Stimulated activated CD4-positive, alpha-beta T cell treated with anti-CD3 and anti-CD28 coated beads, Interleukin-12 subunit alpha, Interleukin-12 subunit beta, amount 100 ng/mL, for 48 hours (primary cell): ENCODE results near the gene CLTB.

Experiments
- DNase-seq, 3 donors: peaks; one replicate each; pipeline ENCODE4 v3.0.0-alpha.2; 2020; ENCODE audit warnings: low read depth in 2 of 3, low spot score in 1 of 3

Gene CLTB

GRCh38 chr5:176405656-176406435 is 10.5 kb downstream of the CLTB start:
- no peak for DNase-seq

- no peak for DNase-seq
Observed at GRCh38 chr5:176401281-176402205, 14.8 kb downstream of the CLTB start.

GRCh38 chr5:176400382-176401156 is 15.8 kb downstream of the CLTB start:
- DNase-seq, result no peak

GRCh38 chr5:176397736-176398420 is 18.5 kb downstream of the CLTB start:
- DNase-seq, result no peak

- no peak for DNase-seq
Observed at GRCh38 chr5:176396330-176396729, 20.0 kb downstream of the CLTB start.

GRCh38 chr5:176394881-176395675 is 21.3 kb downstream of the CLTB start:
- no peak for DNase-seq

GRCh38 chr5:176394096-176394495 is 22.2 kb downstream of the CLTB start:
- no peak for DNase-seq

GRCh38 chr5:176392526-176392925 is 23.8 kb downstream of the CLTB start:
- no peak for DNase-seq

GRCh38 chr5:176391999-176392398 is 24.3 kb downstream of the CLTB start:
- no peak for DNase-seq

- no peak for DNase-seq
Observed at GRCh38 chr5:176391479-176391878, 24.9 kb downstream of the CLTB start.

- no peak for DNase-seq
Observed at GRCh38 chr5:176389135-176390123, 26.9 kb downstream of the CLTB start.

GRCh38 chr5:176388444-176389134 is 27.8 kb downstream of the CLTB start, which contains the start of the genes HIGD2A and NOP16:
Gene HIGD2A, plus strand, starts transcription at chr5:176388751. Its CDS starts 69 bp downstream, at chr5:176388820.
Gene NOP16, minus strand, starts transcription at chr5:176388598. Its CDS starts 59 bp downstream, at chr5:176388539.
- DNase-seq, result peak; percentile 97 to 99 (median 98)

GRCh38 chr5:176388003-176388443 is 28.3 kb downstream of the CLTB start:
- no peak for DNase-seq

GRCh38 chr5:176387384-176387925 is 28.9 kb downstream of the CLTB start:
- no peak for DNase-seq

GRCh38 chr5:176386491-176386890 is 29.8 kb downstream of the CLTB start:
- no peak for DNase-seq

GRCh38 chr5:176384991-176385390 is 31.3 kb downstream of the CLTB start:
- DNase-seq, result no peak

GRCh38 chr5:176384366-176384930 is 31.9 kb downstream of the CLTB start:
- DNase-seq, result no peak
